Peyer's patch (tissue), 4 donors: ENCODE measurements around the gene LRRFIP1.
A peak's percentile ranks its signal among the peaks of the same experiment; 100 is the strongest.

Experiments
- POLR2A ChIP-seq, 2 donors: fragments of 450-650 bp; IDR thresholded peaks; one replicate each; pipeline ENCODE4 v1.5.1; 2017; ENCODE audit warnings: antibody characterized with exemption in 2 of 2, mild to moderate bottlenecking in 2 of 2, moderate library complexity in 2 of 2
- TF ChIP-seq, protein P1 (sequence below), 6 experiments: fragments of 450-650 bp in 4 of 6; fragments of 200-600 bp in 2 of 6; sonication (generic) in 1 of 6; IDR thresholded peaks; one replicate each; pipeline ENCODE4 v1.5.1; 2017 to 2019; ENCODE audit warnings: antibody characterized with exemption in 6 of 6, mild to moderate bottlenecking in 3 of 6, moderate library complexity in 1 of 6

DNA sequence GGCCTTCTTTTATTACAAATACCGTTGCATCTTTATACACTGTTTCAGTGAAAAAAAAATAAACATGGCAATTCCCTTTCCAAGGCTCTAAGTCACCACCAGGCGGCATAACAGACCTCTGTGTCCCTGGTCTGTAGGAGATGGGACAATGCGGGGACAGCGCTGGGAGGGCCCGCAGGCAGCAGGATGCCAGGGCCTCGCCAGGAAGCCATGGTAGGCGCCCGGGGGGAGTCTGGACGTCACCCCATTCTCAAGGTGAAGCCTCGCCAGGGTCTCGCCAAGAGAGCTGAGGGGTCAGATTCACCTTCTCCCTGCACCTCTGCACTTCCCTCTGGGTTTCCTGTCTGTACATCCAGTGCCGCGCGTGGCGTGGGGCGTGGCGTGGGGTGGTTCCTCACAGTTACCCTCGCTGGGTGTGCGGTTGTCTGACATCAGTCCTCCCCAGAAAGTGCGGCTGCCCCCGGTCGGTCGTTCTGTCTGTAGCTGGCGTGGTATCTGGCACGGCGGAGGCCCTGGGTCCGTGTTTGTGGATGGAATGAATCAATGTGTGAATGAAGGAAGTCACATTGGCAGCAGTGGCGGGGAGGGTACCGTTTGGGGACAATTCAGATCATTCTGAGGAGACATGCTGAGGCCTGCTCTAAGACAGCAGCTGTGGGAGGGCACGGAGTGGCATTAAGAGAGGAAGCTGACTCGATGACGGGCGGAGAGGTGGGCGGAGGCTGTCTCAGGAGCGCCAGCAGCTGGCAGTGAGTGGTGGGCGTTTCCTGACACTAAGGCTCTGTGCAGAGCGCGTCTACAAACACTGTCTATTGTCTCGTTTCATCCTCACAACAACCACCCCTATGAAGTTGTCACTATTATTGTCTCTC lies 46.0 kb downstream of the LRRFIP1 start:
- TF ChIP-seq POLR2A (IDR thresholded peaks at IDR 0.05) = no peak
- TF ChIP-seq, protein P1, sequence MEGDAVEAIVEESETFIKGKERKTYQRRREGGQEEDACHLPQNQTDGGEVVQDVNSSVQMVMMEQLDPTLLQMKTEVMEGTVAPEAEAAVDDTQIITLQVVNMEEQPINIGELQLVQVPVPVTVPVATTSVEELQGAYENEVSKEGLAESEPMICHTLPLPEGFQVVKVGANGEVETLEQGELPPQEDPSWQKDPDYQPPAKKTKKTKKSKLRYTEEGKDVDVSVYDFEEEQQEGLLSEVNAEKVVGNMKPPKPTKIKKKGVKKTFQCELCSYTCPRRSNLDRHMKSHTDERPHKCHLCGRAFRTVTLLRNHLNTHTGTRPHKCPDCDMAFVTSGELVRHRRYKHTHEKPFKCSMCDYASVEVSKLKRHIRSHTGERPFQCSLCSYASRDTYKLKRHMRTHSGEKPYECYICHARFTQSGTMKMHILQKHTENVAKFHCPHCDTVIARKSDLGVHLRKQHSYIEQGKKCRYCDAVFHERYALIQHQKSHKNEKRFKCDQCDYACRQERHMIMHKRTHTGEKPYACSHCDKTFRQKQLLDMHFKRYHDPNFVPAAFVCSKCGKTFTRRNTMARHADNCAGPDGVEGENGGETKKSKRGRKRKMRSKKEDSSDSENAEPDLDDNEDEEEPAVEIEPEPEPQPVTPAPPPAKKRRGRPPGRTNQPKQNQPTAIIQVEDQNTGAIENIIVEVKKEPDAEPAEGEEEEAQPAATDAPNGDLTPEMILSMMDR (IDR thresholded peaks at IDR 0.05) = peak; percentile 72 to 91 (median 82)
